Stomach (tissue), 9 donors: Measurements from ENCODE around the gene PAAF1. TPM values are rescaled to one million over a fixed set of nuclear protein-coding genes. Genes with fewer than 3 reads are reported as not detected.

Experiments
- DNase-seq, 2 donors: peaks; one replicate each; pipeline versions ENCODE4 v3.0.0 to v3.0.0-alpha.2; 2013 to 2019
- H3K27ac ChIP-seq, 5 donors: fragments of 200-600 bp in 4 of 5; sonication (generic) in 4 of 5; one replicate each; pipeline ENCODE4 v1.5.1; 2013 to 2019; ENCODE audit warnings: mild to moderate bottlenecking in 1 of 5, moderate library complexity in 1 of 5
- H3K27me3 ChIP-seq, 3 donors: fragments of 200-600 bp; sonication (generic); one replicate each; pipeline ENCODE4 v1.5.1; 2017 to 2019; ENCODE audit warnings: mixed run types in 1 of 3
- H3K36me3 ChIP-seq, 4 donors: fragments of 200-600 bp; sonication (generic); 1 replicate in 3 of 4; 2 replicates in 1 of 4; pipeline ENCODE4 v1.5.1; 2016 to 2019
- H3K4me1 ChIP-seq, 4 donors: fragments of 200-600 bp; sonication (generic); one replicate each; pipeline ENCODE4 v1.5.1; 2016 to 2019
- H3K4me3 ChIP-seq, 4 donors: fragments of 200-600 bp; sonication (generic) in 3 of 4; one replicate each; pipeline ENCODE4 v1.5.1; 2016 to 2019; ENCODE audit warnings: mild to moderate bottlenecking in 1 of 4
- H3K9me3 ChIP-seq, 4 donors: fragments of 200-600 bp; sonication (generic); one replicate each; pipeline ENCODE4 v1.5.1; 2016 to 2019
- EP300 ChIP-seq: sonication (generic); formaldehyde crosslinking; IDR thresholded peaks from one replicate; pipeline ENCODE4 v1.6.1; 2017; ENCODE audit warnings: antibody characterized with exemption
- POLR2A ChIP-seq, 4 donors: fragments of 450-650 bp; IDR thresholded peaks; one replicate each; pipeline ENCODE4 v1.6.1; 2016; ENCODE audit warnings: antibody characterized with exemption in 4 of 4, control low read depth in 2 of 4, mild to moderate bottlenecking in 1 of 4, moderate library complexity in 1 of 4
- POLR2AphosphoS5 ChIP-seq, 3 donors: sonication (generic); formaldehyde crosslinking; IDR thresholded peaks; one replicate each; pipeline ENCODE4 v1.6.1; 2016; ENCODE audit warnings: antibody characterized with exemption in 3 of 3
- WGBS, 5 donors: extraction: QIAGEN DNeasy Blood & Tissue Kit in 3 of 5; methylation state at CpG; one replicate each; pipeline versions ENCODE4 v1.1.5 to v1.1.7; 2013 to 2018; 5-methylcytosine and 5-hydroxymethylcytosine counted together
- intact Hi-C: fragments of 100-400 bp; cut with DNase I; formaldehyde crosslinking; loops from one replicate; pipeline ENCODE4 v1.15.1; 2023; ENCODE audit warnings: low total_unique reads
- polyA plus RNA-seq, 3 donors: library from polyadenylated mRNA; stranded (reverse); fragments of 200-250 nt; gene quantifications; one replicate each; pipeline ENCODE4 v1.2.3, GENCODE V29; 2013
- total RNA-seq, 5 donors: library from RNA; depleted of rRNA; stranded (reverse); fragments of >200 nt; gene quantifications; one replicate each; pipeline versions ENCODE4 v1.1.0 to v1.2.3, GENCODE V29; 2014 to 2016
- TF ChIP-seq, protein P1 (sequence below), 7 experiments: fragments of 450-650 bp in 4 of 7; fragments of 200-600 bp in 3 of 7; sonication (generic) in 3 of 7; IDR thresholded peaks; one replicate each; pipeline ENCODE4 v1.5.1; 2016 to 2019; ENCODE audit warnings: antibody characterized with exemption in 7 of 7, control low read depth in 2 of 7, mild to moderate bottlenecking in 1 of 7
- donor health status: healthy with polysubstance abuse.
- donor health status: Bipolar disorder and iron deficiency.
- donor health status: healthy.

PAAF1 gene
- total and polyA plus RNA-seq, 8 donors = 5.4 to 20.4 (median 13.1) TPM; not detected in 1

DNA sequence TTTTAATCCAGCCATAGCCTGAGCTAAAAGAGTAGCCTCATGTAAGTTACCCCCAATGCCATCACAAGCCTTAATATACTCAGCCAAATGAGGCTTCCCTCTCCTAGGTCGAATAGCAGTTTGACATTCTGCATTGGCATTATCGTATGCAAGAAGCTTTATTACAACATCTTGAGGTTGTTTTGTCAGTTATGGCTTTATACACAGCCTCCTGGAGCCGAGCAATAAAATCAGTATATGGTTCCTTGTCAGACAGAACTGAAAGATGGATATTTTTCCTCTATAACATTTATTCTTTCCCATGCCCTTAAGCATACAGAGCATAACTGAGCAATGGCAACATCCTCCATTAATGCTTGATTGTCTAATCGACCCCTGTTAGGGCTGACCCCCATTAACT lies 68.6 kb downstream of the PAAF1 start:
- no peak for TF ChIP-seq POLR2A (IDR thresholded peaks at IDR 0.05)
- no peak for TF ChIP-seq POLR2AphosphoS5 (IDR thresholded peaks at IDR 0.05)
- no peak for TF ChIP-seq EP300
- TF ChIP-seq, protein P1, sequence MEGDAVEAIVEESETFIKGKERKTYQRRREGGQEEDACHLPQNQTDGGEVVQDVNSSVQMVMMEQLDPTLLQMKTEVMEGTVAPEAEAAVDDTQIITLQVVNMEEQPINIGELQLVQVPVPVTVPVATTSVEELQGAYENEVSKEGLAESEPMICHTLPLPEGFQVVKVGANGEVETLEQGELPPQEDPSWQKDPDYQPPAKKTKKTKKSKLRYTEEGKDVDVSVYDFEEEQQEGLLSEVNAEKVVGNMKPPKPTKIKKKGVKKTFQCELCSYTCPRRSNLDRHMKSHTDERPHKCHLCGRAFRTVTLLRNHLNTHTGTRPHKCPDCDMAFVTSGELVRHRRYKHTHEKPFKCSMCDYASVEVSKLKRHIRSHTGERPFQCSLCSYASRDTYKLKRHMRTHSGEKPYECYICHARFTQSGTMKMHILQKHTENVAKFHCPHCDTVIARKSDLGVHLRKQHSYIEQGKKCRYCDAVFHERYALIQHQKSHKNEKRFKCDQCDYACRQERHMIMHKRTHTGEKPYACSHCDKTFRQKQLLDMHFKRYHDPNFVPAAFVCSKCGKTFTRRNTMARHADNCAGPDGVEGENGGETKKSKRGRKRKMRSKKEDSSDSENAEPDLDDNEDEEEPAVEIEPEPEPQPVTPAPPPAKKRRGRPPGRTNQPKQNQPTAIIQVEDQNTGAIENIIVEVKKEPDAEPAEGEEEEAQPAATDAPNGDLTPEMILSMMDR (IDR thresholded peaks at IDR 0.05) = no peak

DNA sequence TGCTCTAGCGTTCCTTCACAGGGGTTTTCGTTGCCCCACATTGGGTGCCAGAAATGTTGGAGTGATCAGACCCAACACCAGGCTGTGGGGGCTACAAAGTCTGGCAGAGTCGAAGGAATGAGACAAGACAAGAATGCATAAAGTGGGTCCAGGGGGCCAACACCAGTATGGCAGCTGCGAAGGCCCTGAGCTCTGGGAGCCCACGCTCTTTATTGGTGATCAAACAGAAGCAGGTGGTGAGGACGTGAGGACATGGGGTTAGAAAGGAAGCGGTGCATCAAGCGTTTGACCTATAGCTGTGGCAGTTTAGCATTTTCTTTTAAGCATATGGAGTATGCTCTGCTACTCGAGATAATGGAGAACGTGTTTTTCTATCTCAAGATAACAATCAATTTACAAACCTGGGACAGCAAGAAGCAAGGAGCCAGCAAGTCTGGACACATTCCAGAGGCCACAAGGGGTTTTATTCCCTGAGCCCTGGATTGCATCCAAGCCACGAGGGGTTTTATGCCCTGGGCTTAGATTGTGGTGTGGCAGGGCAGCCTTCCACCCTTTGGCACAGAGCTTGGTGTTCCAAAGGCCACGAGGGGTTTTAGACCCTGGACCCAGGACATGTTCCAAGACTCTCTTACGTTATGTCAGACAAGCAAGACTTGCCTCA lies 70.1 kb downstream of the PAAF1 start:
- intact Hi-C loops = no loop called here
- Histone ChIP-seq H3K36me3 (no peaks in the 10 kb centered on the region), H3K27ac (no peak overlapping the region), H3K4me1 (no peaks in the 10 kb centered on the region), H3K4me3 (no peak overlapping the region), H3K27me3 (no peaks in the 10 kb centered on the region), H3K9me3 (peaks cover 0 to 6% (median 0%) of the 10 kb centered on the region in 4 donors)
- TF ChIP-seq POLR2A (IDR thresholded peaks at IDR 0.05) = no peak
- no peak for TF ChIP-seq POLR2AphosphoS5 (IDR thresholded peaks at IDR 0.05)
- TF ChIP-seq, protein P1 (IDR thresholded peaks at IDR 0.05) = no peak
- no peak for TF ChIP-seq EP300
- 74 to 80% (median 77%) methylated on average over 13 of the region's 13 CpGs for WGBS, 5 donors
- no peak for DNase-seq

More for the DNA sequence above, 68.6 kb downstream of the PAAF1 start:
- Histone ChIP-seq H3K9me3 (peaks cover 0 to 6% (median 3%) of the 10 kb centered on the region in 4 donors), H3K36me3 (no peaks in the 10 kb centered on the region), H3K4me1 (no peaks in the 10 kb centered on the region), H3K27ac (no peak overlapping the region), H3K4me3 (no peak overlapping the region), H3K27me3 (no peaks in the 10 kb centered on the region)
- DNase-seq = no peak
- intact Hi-C loops = no loop called here
- 57 to 73% (median 68%) methylated on average over 4 of the region's 4 CpGs for WGBS, 5 donors

DNA sequence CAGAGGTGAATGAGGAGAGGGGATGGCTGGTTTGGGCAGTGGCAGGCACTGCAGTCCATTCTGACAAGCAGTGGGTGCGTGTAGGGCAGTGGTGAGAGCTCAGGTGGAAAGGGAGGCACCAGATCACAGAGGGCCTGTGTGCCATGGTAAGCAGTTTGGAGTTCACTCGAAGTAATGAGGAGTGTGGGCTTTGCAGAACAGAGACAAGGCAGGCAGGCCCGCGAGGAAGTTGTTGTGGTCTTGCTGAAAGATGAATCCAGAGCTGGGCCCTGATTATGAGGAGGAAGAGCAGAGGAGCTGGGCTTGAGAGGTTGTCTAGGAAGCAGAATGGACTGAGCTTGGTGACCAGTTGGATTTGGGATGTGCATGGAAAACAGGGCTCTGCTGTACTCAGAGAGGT lies 72.4 kb downstream of the PAAF1 start:
- DNase-seq = no peak

DNA sequence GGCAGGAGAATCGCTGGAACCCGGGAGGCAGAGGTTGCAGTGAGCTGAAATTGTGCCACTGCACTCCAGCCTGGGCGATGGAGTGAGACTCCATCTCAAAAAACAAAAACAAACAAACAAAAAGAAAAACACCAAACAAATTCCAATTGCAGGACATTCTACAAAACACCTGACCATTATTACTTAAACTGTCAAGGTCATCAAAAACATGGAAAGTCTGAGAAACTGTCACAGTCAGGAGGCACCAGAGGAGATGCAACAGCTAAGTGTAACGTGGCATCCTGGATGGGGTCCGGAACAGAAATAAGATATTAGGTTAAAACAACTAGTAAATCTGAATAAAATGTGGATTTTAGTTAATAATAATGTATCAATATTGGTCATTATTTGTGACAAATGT lies 73.1 kb downstream of the PAAF1 start:
- TF ChIP-seq, protein P1 (IDR thresholded peaks at IDR 0.05) = no peak
- TF ChIP-seq POLR2AphosphoS5 (IDR thresholded peaks at IDR 0.05) = no peak
- no peak for TF ChIP-seq POLR2A (IDR thresholded peaks at IDR 0.05)
- TF ChIP-seq EP300 = no peak
- intact Hi-C loops = no loop called here
- no peak for DNase-seq
- no peak overlapping the region for H3K27ac ChIP-seq
- 85 to 96% (median 91%) methylated on average over 5 of the region's 5 CpGs for WGBS, 5 donors
- no peaks in the 10 kb centered on the region for H3K36me3 ChIP-seq
- H3K4me1 ChIP-seq = no peaks in the 10 kb centered on the region
- H3K4me3 ChIP-seq = no peak overlapping the region
- H3K27me3 ChIP-seq = peaks cover 0 to 6% (median 0%) of the 10 kb centered on the region in 3 donors
- peaks cover 0 to 6% (median 0%) of the 10 kb centered on the region in 4 donors for H3K9me3 ChIP-seq

More for the DNA sequence above, 72.4 kb downstream of the PAAF1 start:
- Histone ChIP-seq H3K27ac (no peak overlapping the region), H3K9me3 (peaks cover 0 to 6% (median 0%) of the 10 kb centered on the region in 4 donors), H3K4me1 (no peaks in the 10 kb centered on the region), H3K27me3 (no peaks in the 10 kb centered on the region), H3K4me3 (no peak overlapping the region), H3K36me3 (no peaks in the 10 kb centered on the region)
- TF ChIP-seq POLR2A (IDR thresholded peaks at IDR 0.05) (no peak), POLR2AphosphoS5 (IDR thresholded peaks at IDR 0.05) (no peak), EP300 (no peak)
- TF ChIP-seq, protein P1 (IDR thresholded peaks at IDR 0.05) = no peak
- intact Hi-C loops = no loop called here
- WGBS, 5 donors = 75 to 87% (median 83%) methylated on average over 4 of the region's 4 CpGs
